Adipocyte (in vitro differentiated cells): ENCODE data around the gene FCN1.
"Not testable (repeated sequence)": the region's sequence is repeated elsewhere in the genome, so short reads cannot be mapped to it uniquely, and the experiment has no call there.

Experiments used
- DNase-seq: peaks from one replicate; pipeline ENCODE4 v3.0.0-alpha.2; 2015; ENCODE audit warnings: low read depth
- H3K27me3 ChIP-seq: replicated peaks from 2 replicates; pipeline ENCODE4 v1.7.0; 2013; ENCODE audit warnings: mild to moderate bottlenecking, low read length, moderate library complexity; ENCODE audit not compliant: control insufficient read depth, insufficient read depth
- H3K36me3 ChIP-seq: 2 replicates; pipeline ENCODE4 v1.7.0; 2013; ENCODE audit warnings: low read length, mild to moderate bottlenecking, moderate library complexity; ENCODE audit not compliant: control insufficient read depth, insufficient read depth, severe bottlenecking
- H3K4me1 ChIP-seq: 2 replicates; pipeline ENCODE4 v1.7.0; 2013; ENCODE audit warnings: mild to moderate bottlenecking, low read length, moderate library complexity; ENCODE audit not compliant: control insufficient read depth, insufficient read depth
- H3K4me3 ChIP-seq: 2 replicates; pipeline ENCODE4 v1.7.0; 2013; ENCODE audit warnings: mild to moderate bottlenecking, low read length, moderate library complexity
- H3K9ac ChIP-seq: 2 replicates; pipeline ENCODE4 v1.7.0; 2013; ENCODE audit warnings: mild to moderate bottlenecking, low read length, moderate library complexity
- H3K9me3 ChIP-seq: 2 replicates; pipeline ENCODE4 v1.7.0; 2013; ENCODE audit warnings: mild to moderate bottlenecking, low read length, moderate library complexity; ENCODE audit not compliant: control insufficient read depth

The FCN1 gene

GRCh38 chr9:134960701-134961181 lies 43.0 kb upstream of the FCN1 start:
- Histone ChIP-seq H3K4me3 (no peak overlapping the region), H3K36me3 (no peaks in the 10 kb centered on the region), H3K9ac (no peak overlapping the region), H3K27me3 (peaks cover 26% of the 10 kb centered on the region), H3K4me1 (peaks cover 19% of the 10 kb centered on the region), H3K9me3 (peaks cover 10% of the 10 kb centered on the region)
- DNase-seq = no peak

GRCh38 chr9:134959971-134960310 lies 42.2 kb upstream of the FCN1 start:
- Histone ChIP-seq H3K36me3 (no peaks in the 10 kb centered on the region), H3K9me3 (peaks cover 7% of the 10 kb centered on the region), H3K27me3 (peaks cover 26% of the 10 kb centered on the region), H3K9ac (no peak overlapping the region), H3K4me3 (no peak overlapping the region), H3K4me1 (peaks cover 19% of the 10 kb centered on the region)
- no peak for DNase-seq

- Histone ChIP-seq H3K9me3 (peaks cover 7% of the 10 kb centered on the region), H3K36me3 (no peaks in the 10 kb centered on the region), H3K27me3 (peaks cover 26% of the 10 kb centered on the region), H3K4me1 (peaks cover 14% of the 10 kb centered on the region), H3K9ac (no peak overlapping the region), H3K4me3 (no peak overlapping the region)
- no peak for DNase-seq
Observed at GRCh38 chr9:134959126-134959970, 41.6 kb upstream of the FCN1 start.

GRCh38 chr9:134957945-134958227 lies 40.2 kb upstream of the FCN1 start:
- peaks cover 26% of the 10 kb centered on the region for H3K27me3 ChIP-seq
- DNase-seq = no peak
- peaks cover 7% of the 10 kb centered on the region for H3K9me3 ChIP-seq
- H3K4me3 ChIP-seq = no peak overlapping the region
- H3K4me1 ChIP-seq = peaks cover 12% of the 10 kb centered on the region
- H3K36me3 ChIP-seq = no peaks in the 10 kb centered on the region
- H3K9ac ChIP-seq = no peak overlapping the region

GRCh38 chr9:134957165-134957944 lies 39.6 kb upstream of the FCN1 start:
- Histone ChIP-seq H3K9ac (no peak overlapping the region), H3K9me3 (peaks cover 9% of the 10 kb centered on the region), H3K4me3 (no peak overlapping the region), H3K4me1 (peaks cover 9% of the 10 kb centered on the region), H3K36me3 (no peaks in the 10 kb centered on the region), H3K27me3 (peaks cover 26% of the 10 kb centered on the region)
- no peak for DNase-seq

- H3K4me1 ChIP-seq, H3K4me3 ChIP-seq: not testable (repeated sequence)
Observed at GRCh38 chr9:134956387-134956786, 38.7 kb upstream of the FCN1 start.

GRCh38 chr9:134955801-134956200 lies 38.1 kb upstream of the FCN1 start:
- peaks cover 20% of the 10 kb centered on the region for H3K27me3 ChIP-seq
- no peak for DNase-seq
- no peaks in the 10 kb centered on the region for H3K36me3 ChIP-seq
- peaks cover 13% of the 10 kb centered on the region for H3K9me3 ChIP-seq
- H3K4me1 ChIP-seq = no peaks in the 10 kb centered on the region
- H3K9ac ChIP-seq = no peak overlapping the region
- no peak overlapping the region for H3K4me3 ChIP-seq

More at GRCh38 chr9:134956387-134956786, 38.7 kb upstream of the FCN1 start:
- not testable (repeated sequence) for H3K9ac ChIP-seq, DNase-seq, H3K36me3 ChIP-seq
- peaks cover 13% of the 10 kb centered on the region for H3K9me3 ChIP-seq
- peaks cover 20% of the 10 kb centered on the region for H3K27me3 ChIP-seq

- no peaks in the 10 kb centered on the region for H3K4me1 ChIP-seq
- no peaks in the 10 kb centered on the region for H3K36me3 ChIP-seq
- DNase-seq = no peak
- peaks cover 13% of the 10 kb centered on the region for H3K9me3 ChIP-seq
- no peak overlapping the region for H3K9ac ChIP-seq
- peaks cover 16% of the 10 kb centered on the region for H3K27me3 ChIP-seq
- H3K4me3 ChIP-seq = no peak overlapping the region
Observed at GRCh38 chr9:134955156-134955555, 37.4 kb upstream of the FCN1 start.

- peaks cover 5% of the 10 kb centered on the region for H3K9me3 ChIP-seq
Observed at GRCh38 chr9:134951994-134952393, 34.3 kb upstream of the FCN1 start.

GRCh38 chr9:134951461-134951860 lies 33.7 kb upstream of the FCN1 start:
- H3K9ac ChIP-seq = no peak overlapping the region
- H3K36me3 ChIP-seq = no peaks in the 10 kb centered on the region
- DNase-seq = no peak
- peaks cover 26% of the 10 kb centered on the region for H3K27me3 ChIP-seq
- no peak overlapping the region for H3K4me3 ChIP-seq
- no peaks in the 10 kb centered on the region for H3K4me1 ChIP-seq
- H3K9me3 ChIP-seq = peaks cover 5% of the 10 kb centered on the region

More at GRCh38 chr9:134951994-134952393, 34.3 kb upstream of the FCN1 start:
- Histone ChIP-seq H3K9ac (no peak overlapping the region), H3K4me3 (no peak overlapping the region), H3K36me3 (no peaks in the 10 kb centered on the region), H3K4me1 (no peaks in the 10 kb centered on the region), H3K27me3 (peaks cover 20% of the 10 kb centered on the region)
- DNase-seq = no peak

GRCh38 chr9:134950386-134951210 lies 32.9 kb upstream of the FCN1 start:
- Histone ChIP-seq H3K9me3 (peaks cover 5% of the 10 kb centered on the region), H3K4me1 (no peaks in the 10 kb centered on the region), H3K36me3 (no peaks in the 10 kb centered on the region), H3K27me3 (peaks cover 27% of the 10 kb centered on the region), H3K9ac (no peak overlapping the region), H3K4me3 (no peak overlapping the region)
- DNase-seq = no peak
